Measurements from ENCODE around the gene FDXACB1. TPM values are rescaled to one million over a fixed set of nuclear protein-coding genes. Genes with fewer than 3 reads are reported as not detected.

The FDXACB1 gene
- total RNA-seq, result 1.3 to 2.5 TPM (median 1.6 TPM) in 3 replicates
- long read RNA-seq, partial matches to known transcripts, result 0 of 3 reads
- long read RNA-seq, other reads (novel, unspliced or antisense), result 1 of 3 reads

DNA sequence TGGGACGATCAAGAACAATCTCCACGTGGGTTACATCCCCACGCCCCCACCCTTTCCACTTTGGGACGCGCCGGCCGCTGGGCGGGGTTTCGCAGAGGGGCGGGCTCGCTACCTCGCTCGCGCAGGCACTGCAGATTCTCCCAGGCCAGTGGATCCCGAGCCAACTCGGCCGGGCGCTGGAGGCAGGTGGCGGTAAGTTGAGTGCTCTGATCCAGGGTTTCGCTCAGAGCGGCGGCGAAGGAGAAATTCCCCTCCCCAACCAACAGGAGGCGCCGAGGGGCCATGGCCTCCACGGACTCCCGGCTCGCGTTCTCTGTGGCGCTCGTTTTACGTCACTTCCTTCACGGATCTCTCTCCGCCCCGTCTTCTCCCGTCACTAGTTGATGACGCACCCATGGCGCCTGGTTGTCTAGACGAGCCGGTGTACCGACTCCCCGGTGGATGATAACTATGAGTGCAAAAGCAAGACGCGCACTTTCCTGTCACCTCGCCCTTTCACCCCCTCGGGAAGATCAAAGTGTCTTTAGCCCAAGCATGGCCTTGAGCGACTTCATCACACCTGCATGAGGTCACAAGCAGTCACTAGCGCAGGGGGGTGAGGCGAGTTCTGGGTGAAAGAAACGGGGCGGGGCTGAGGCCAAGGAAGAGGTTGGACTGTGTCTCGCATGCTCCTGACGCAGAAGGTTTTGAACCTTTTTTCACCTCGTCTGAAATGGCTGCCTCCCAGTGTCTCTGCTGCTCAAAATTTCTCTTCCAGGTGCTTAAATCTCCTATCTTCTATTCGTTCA is at the start of gene FDXACB1, which contains the start of gene CFAP68:
FDXACB1 (minus strand) TSS at position 317 of the 788 bp plus-strand sequence; CDS start at position 284, 33 bp downstream.
CFAP68 (plus strand) TSS at position 693 of the 788 bp plus-strand sequence; CDS start at position 713, 20 bp downstream.
- Mint-ChIP-seq H3K27ac (ENCODE audit: unreplicated experiment) (peak within 1 kb of the TSS; percentile 100), H3K4me1 (ENCODE audit: low read depth) (peaks cover 11% of the 10 kb centered on the region), H3K36me3 (ENCODE audit: low read depth) (no peaks in the 10 kb centered on the region), H3K9me3 (ENCODE audit: low read depth) (no peaks in the 10 kb centered on the region), H3K27me3 (ENCODE audit: low read depth) (no peaks in the 10 kb centered on the region), H3K4me3 (ENCODE audit: unreplicated experiment) (peak within 1 kb of the TSS; percentile 95)
- peak; percentile 98 for DNase-seq (ENCODE audit: low spot score)
- TF ChIP-seq CTCF (IDR thresholded peaks at IDR 0.05), result peak; percentile 94

GRCh38 chr11:111926505-111927391 is 47.8 kb upstream of the FDXACB1 start:
- peak; percentile 98 for DNase-seq (ENCODE audit: low spot score)
- Mint-ChIP-seq H3K9me3 (ENCODE audit: low read depth) (no peaks in the 10 kb centered on the region), H3K4me3 (ENCODE audit: unreplicated experiment) (peak overlapping the region; percentile 74), H3K36me3 (ENCODE audit: low read depth) (no peaks in the 10 kb centered on the region), H3K27ac (ENCODE audit: unreplicated experiment) (peak overlapping the region; percentile 95), H3K27me3 (ENCODE audit: low read depth) (no peaks in the 10 kb centered on the region), H3K4me1 (ENCODE audit: low read depth) (peaks cover 48% of the 10 kb centered on the region)
- peak; percentile 35 for TF ChIP-seq CTCF (IDR thresholded peaks at IDR 0.05)

DNA sequence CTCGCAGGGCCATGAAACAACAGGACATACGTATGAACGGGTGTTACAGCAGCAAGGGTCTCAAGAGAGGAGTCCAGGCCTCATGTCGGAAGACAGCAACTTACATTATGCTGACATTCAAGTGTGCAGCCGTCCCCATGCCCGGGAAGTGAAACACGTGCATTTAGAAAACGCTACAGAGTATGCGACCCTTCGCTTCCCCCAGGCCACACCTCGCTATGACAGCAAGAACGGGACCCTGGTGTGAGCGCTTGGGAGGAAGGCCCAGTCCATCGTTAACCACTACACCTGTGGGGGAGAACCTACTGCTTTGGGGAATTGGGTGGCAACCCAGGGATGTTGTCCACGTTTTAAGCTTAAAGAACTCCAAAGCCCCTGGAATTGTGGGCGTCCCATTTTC is 47.0 kb upstream of the FDXACB1 start:
- Mint-ChIP-seq H3K9me3 (ENCODE audit: low read depth) (no peaks in the 10 kb centered on the region), H3K36me3 (ENCODE audit: low read depth) (no peaks in the 10 kb centered on the region), H3K27ac (ENCODE audit: unreplicated experiment) (peak overlapping the region; percentile 95), H3K27me3 (ENCODE audit: low read depth) (no peaks in the 10 kb centered on the region), H3K4me1 (ENCODE audit: low read depth) (peaks cover 55% of the 10 kb centered on the region), H3K4me3 (ENCODE audit: unreplicated experiment) (no peak overlapping the region)
- TF ChIP-seq CTCF (IDR thresholded peaks at IDR 0.05), result no peak
- DNase-seq (ENCODE audit: low spot score), result no peak

- Mint-ChIP-seq H3K4me1 (ENCODE audit: low read depth) (peaks cover 60% of the 10 kb centered on the region), H3K27me3 (ENCODE audit: low read depth) (no peaks in the 10 kb centered on the region), H3K27ac (ENCODE audit: unreplicated experiment) (peak overlapping the region; percentile 96), H3K36me3 (ENCODE audit: low read depth) (no peaks in the 10 kb centered on the region), H3K9me3 (ENCODE audit: low read depth) (no peaks in the 10 kb centered on the region), H3K4me3 (ENCODE audit: unreplicated experiment) (no peak overlapping the region)
- no peak for TF ChIP-seq CTCF (IDR thresholded peaks at IDR 0.05)
- DNase-seq (ENCODE audit: low spot score), result no peak
Observed at GRCh38 chr11:111923951-111924350, 45.0 kb upstream of the FDXACB1 start.

DNA sequence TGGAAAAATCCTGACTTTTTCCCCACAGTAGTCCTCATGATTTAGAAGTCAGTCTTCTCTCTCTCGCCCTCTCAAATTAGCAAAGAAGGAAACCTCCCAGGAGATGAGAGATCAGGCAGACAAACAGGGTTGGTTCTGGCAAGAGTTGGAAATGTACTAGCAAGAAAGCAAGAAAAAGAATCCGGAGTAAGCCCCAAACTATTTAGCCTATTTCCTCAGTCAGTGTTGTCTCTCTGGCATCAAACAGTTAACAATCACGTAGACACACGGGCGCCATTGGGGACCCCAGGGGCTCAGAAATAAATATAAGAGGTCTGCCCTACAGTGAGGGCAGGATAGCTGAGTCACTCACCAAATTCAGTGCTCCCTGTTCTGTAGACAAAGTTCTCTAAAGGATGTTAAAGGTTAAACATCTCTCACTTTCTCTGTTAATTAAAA is 44.4 kb upstream of the FDXACB1 start:
- Mint-ChIP-seq H3K27ac (ENCODE audit: unreplicated experiment) (peak overlapping the region; percentile 96), H3K9me3 (ENCODE audit: low read depth) (no peaks in the 10 kb centered on the region), H3K36me3 (ENCODE audit: low read depth) (no peaks in the 10 kb centered on the region), H3K27me3 (ENCODE audit: low read depth) (no peaks in the 10 kb centered on the region), H3K4me1 (ENCODE audit: low read depth) (peaks cover 65% of the 10 kb centered on the region), H3K4me3 (ENCODE audit: unreplicated experiment) (peak overlapping the region; percentile 52)
- DNase-seq (ENCODE audit: low spot score), result no peak
- TF ChIP-seq CTCF (IDR thresholded peaks at IDR 0.05), result no peak
